SK-N-SH (cell line): ENCODE results near the gene TGM4. TPM values are rescaled to one million over a fixed set of nuclear protein-coding genes. Genes with fewer than 3 reads are reported as not detected.

ENCODE experiments used
- CTCF ChIA-PET: fragments of 300-600, 350-600 bp; formaldehyde crosslinking; extraction: SDS; loops from one replicate; lab custom pipeline; 2021; lab: Yijun Ruan, JAX
- POLR2A ChIA-PET: fragments of 350-600 bp; sonication (Branson Sonifier 250); formaldehyde crosslinking; extraction: SDS; loops from one replicate; lab custom pipeline; 2020; ENCODE audit warnings: antibody characterized with exemption, inconsistent platforms; lab: Yijun Ruan, JAX
- DNase-seq: peaks from one replicate; pipeline ENCODE4 v3.0.0; 2012
- H2AFZ ChIP-seq: fragments of 200-600 bp; sonication (generic); 2 replicates; pipeline ENCODE4 v1.8.1; 2016; ENCODE audit warnings: antibody characterized with exemption, mild to moderate bottlenecking, low read depth
- H3F3A ChIP-seq: fragments of 200-600 bp; sonication (generic); replicated peaks from 2 replicates; pipeline ENCODE3; 2016; ENCODE audit warnings: antibody characterized with exemption, mild to moderate bottlenecking; ENCODE audit not compliant: insufficient read depth
- H3K27ac ChIP-seq, 2 experiments: fragments of 200-500 bp in 1 of 2; fragments of 200-600 bp in 1 of 2; sonication (Bioruptor generic) in 1 of 2; sonication (generic), shearing (Covaris generic) in 1 of 2; 2 replicates each; pipeline versions ENCODE4 v1.5.1 to v1.6.1; 2014 to 2016; ENCODE audit warnings: low read depth in 2 of 2, inconsistent platforms in 1 of 2, low read length in 1 of 2, mild to moderate bottlenecking in 1 of 2, mixed read lengths in 1 of 2
- H3K27me3 ChIP-seq: fragments of 200-600 bp; sonication (generic), shearing (Covaris generic); 2 replicates; pipeline ENCODE4 v1.6.1; 2016; ENCODE audit warnings: mixed run types; ENCODE audit not compliant: insufficient read depth
- H3K36me3 ChIP-seq, 2 experiments: fragments of 200-500 bp in 1 of 2; fragments of 200-600 bp in 1 of 2; sonication (Bioruptor generic) in 1 of 2; sonication (generic) in 1 of 2; replicated peaks in 1 of 2; 2 replicates each; pipeline versions ENCODE3 to v1.5.1; 2014 to 2016; ENCODE audit warnings: low read length in 1 of 2, mild to moderate bottlenecking in 1 of 2; ENCODE audit not compliant: insufficient read depth in 2 of 2, control insufficient read depth in 1 of 2
- H3K4me1 ChIP-seq, 2 experiments: fragments of 200-500 bp in 1 of 2; fragments of 200-600 bp in 1 of 2; sonication (Bioruptor generic) in 1 of 2; sonication (generic), shearing (Covaris generic) in 1 of 2; 2 replicates each; pipeline versions ENCODE4 v1.5.1 to v1.6.1; 2014 to 2016; ENCODE audit warnings: low read depth in 1 of 2, low read length in 1 of 2, mixed run types in 1 of 2; ENCODE audit not compliant: insufficient read depth in 2 of 2, control insufficient read depth in 1 of 2
- H3K4me2 ChIP-seq: fragments of 200-600 bp; sonication (generic), shearing (Covaris generic); 2 replicates; pipeline ENCODE4 v1.6.1; 2017; ENCODE audit warnings: mixed run types
- H3K4me3 ChIP-seq, 2 experiments: fragments of 200-500 bp in 1 of 2; fragments of 200-600 bp in 1 of 2; sonication (Bioruptor generic) in 1 of 2; sonication (generic), shearing (Covaris generic) in 1 of 2; 2 replicates each; pipeline versions ENCODE4 v1.5.1 to v1.8.1; 2014 to 2016; ENCODE audit warnings: low read depth in 2 of 2, inconsistent platforms in 1 of 2, low read length in 1 of 2, mild to moderate bottlenecking in 1 of 2, mixed read lengths in 1 of 2, moderate library complexity in 1 of 2
- H3K79me2 ChIP-seq: fragments of 200-600 bp; sonication (generic); 2 replicates; pipeline ENCODE4 v1.8.1; 2017; ENCODE audit warnings: mild to moderate bottlenecking; ENCODE audit not compliant: insufficient read depth
- H3K9ac ChIP-seq: fragments of 200-600 bp; sonication (generic); 2 replicates; pipeline ENCODE4 v1.6.1; 2017; ENCODE audit warnings: mixed run types
- H3K9me2 ChIP-seq: fragments of 200-600 bp; sonication (generic); 2 replicates; pipeline ENCODE4 v1.6.1; 2017; ENCODE audit warnings: mixed run types
- H3K9me3 ChIP-seq: fragments of 200-600 bp; sonication (generic); 2 replicates; pipeline ENCODE4 v1.6.1; 2017; ENCODE audit warnings: mixed run types, mild to moderate bottlenecking, moderate library complexity
- H4K20me1 ChIP-seq: fragments of 200-600 bp; sonication (generic); 2 replicates; pipeline ENCODE4 v1.6.1; 2017; ENCODE audit warnings: mild to moderate bottlenecking, mixed run types; ENCODE audit not compliant: insufficient read depth
- EP300 ChIP-seq, 2 experiments: IDR thresholded peaks; 2 replicates each; pipeline versions ENCODE4 v1.4.0 to v1.6.1; 2012; ENCODE audit warnings: borderline replicate concordance in 1 of 2, low read depth in 1 of 2, low read length in 1 of 2
- EZH2phosphoT487 ChIP-seq: fragments of 200-600 bp; sonication (generic); IDR thresholded peaks from 2 replicates; pipeline ENCODE4 v1.6.1; 2017; ENCODE audit warnings: low read depth, mixed run types, mild to moderate bottlenecking, antibody characterized with exemption, moderate library complexity, borderline replicate concordance
- FOSL2 ChIP-seq: IDR thresholded peaks from 2 replicates; pipeline ENCODE4 v1.4.0; 2012; ENCODE audit warnings: low read depth, mild to moderate bottlenecking, moderate library complexity, borderline replicate concordance
- FOXJ3 ChIP-seq: sonication (generic); formaldehyde crosslinking; IDR thresholded peaks from 2 replicates; pipeline ENCODE4 v1.5.1; 2020; ENCODE audit warnings: mild to moderate bottlenecking, missing genetic modification reagents
- GABPA ChIP-seq: IDR thresholded peaks from 2 replicates; pipeline ENCODE4 v1.4.0; 2012; ENCODE audit warnings: low read depth, mild to moderate bottlenecking
- GATA2 ChIP-seq: sonication (generic); formaldehyde crosslinking; IDR thresholded peaks from 2 replicates; pipeline ENCODE4 v1.5.0; 2020; ENCODE audit warnings: mild to moderate bottlenecking, missing genetic modification reagents
- MEF2A ChIP-seq: IDR thresholded peaks from 2 replicates; pipeline ENCODE4 v1.4.0; 2012; ENCODE audit warnings: low read depth, borderline replicate concordance
- MXI1 ChIP-seq: IDR thresholded peaks from 2 replicates; pipeline ENCODE4 v1.6.1; 2012; ENCODE audit warnings: mild to moderate bottlenecking, low read depth, low read length, improper control_type of control experiment
- NRF1 ChIP-seq: IDR thresholded peaks from 2 replicates; pipeline ENCODE4 v1.6.1; 2012; ENCODE audit warnings: low read depth, mild to moderate bottlenecking, low read length
- PBX3 ChIP-seq: IDR thresholded peaks from 2 replicates; pipeline ENCODE4; 2012
- POLR2AphosphoS5 ChIP-seq: IDR thresholded peaks from 2 replicates; pipeline ENCODE4 v1.6.1; 2012; ENCODE audit warnings: low read depth, low read length
- RCOR1 ChIP-seq: fragments of 150-350 bp; IDR thresholded peaks from 2 replicates; pipeline ENCODE4 v1.6.1; 2017; ENCODE audit warnings: antibody characterized with exemption, low read length
- REST ChIP-seq: IDR thresholded peaks from 2 replicates; pipeline ENCODE4 v1.6.1; 2012; ENCODE audit warnings: mild to moderate bottlenecking, low read depth, low read length, moderate library complexity
- RXRA ChIP-seq: IDR thresholded peaks from 2 replicates; pipeline ENCODE4 v1.4.0; 2012; ENCODE audit warnings: low read depth, mild to moderate bottlenecking, borderline replicate concordance
- SIN3A ChIP-seq: IDR thresholded peaks from 2 replicates; pipeline ENCODE4 v1.6.1; 2012; ENCODE audit warnings: low read depth, mild to moderate bottlenecking, low read length, moderate library complexity, borderline replicate concordance
- SMC3 ChIP-seq: IDR thresholded peaks from 2 replicates; pipeline ENCODE4 v1.6.1; 2012; ENCODE audit warnings: low read depth, low read length, improper control_type of control experiment
- USF1 ChIP-seq: IDR thresholded peaks from 2 replicates; pipeline ENCODE4 v1.4.0; 2012; ENCODE audit warnings: low read depth, borderline replicate concordance
- YY1 ChIP-seq: IDR thresholded peaks from 2 replicates; pipeline ENCODE4 v1.4.0; 2012; ENCODE audit warnings: low read depth, mild to moderate bottlenecking
- WGBS: methylation state at CpG from one replicate; pipeline ENCODE4 v1.1.6; 2017; ENCODE audit warnings: low lambda C conversion rate; 5-methylcytosine and 5-hydroxymethylcytosine counted together
- polyA plus RNA-seq, 3 experiments: library from polyadenylated mRNA; depleted of rRNA; stranded (reverse); fragments of >200 nt; gene quantifications; 2 replicates each; pipeline ENCODE4 v1.2.3, GENCODE V29; 2012

The TGM4 gene
- polyA plus RNA-seq, 1 of the 3 experiments (the other 2 are of a cell fraction), result 0.12 TPM

GRCh38 chr3:44961888-44962287, 87.5 kb downstream of the TGM4 start:
- H3K9me3 ChIP-seq, result no peaks in the 10 kb centered on the region
- peaks cover 4% of the 10 kb centered on the region for H3F3A ChIP-seq
- no peak overlapping the region for H3K4me3 ChIP-seq
- 95% methylated on average over 3 of the region's 3 CpGs for WGBS
- no peaks in the 10 kb centered on the region for H3K27me3 ChIP-seq
- TF ChIP-seq GABPA (no peak), PBX3 (no peak), EP300 (IDR thresholded peaks at IDR 0.05; ENCODE audit: borderline replicate concordance in 1 of 2, low read depth in 1 of 2, low read length in 1 of 2) (peak in 1 of 2 experiments; percentile 32; a peak in 1 of 4 replicates), POLR2AphosphoS5 (no peak), RCOR1 (no peak), MEF2A (no peak), GATA2 (CRISPR knock-in tag) (peak; percentile 42; the same call in 1 of the 2 replicates), REST (no peak), FOXJ3 (CRISPR knock-in tag) (no peak)
- TF ChIP-seq, all 33 proteins: peak for 2
- DNase-seq, result peak; percentile 53
- H3K36me3 ChIP-seq, result peaks cover 0 to 15% of the 10 kb centered on the region in 2 experiments
- peaks cover 54% of the 10 kb centered on the region for H3K79me2 ChIP-seq
- ChIA-PET POLR2A (interaction anchor here (1.3 kb wide), 1 partner anchor 249 kb away, joined by 3 read pairs; the partner anchor contains the start of gene ZNF502), CTCF (no interaction called here)
- H4K20me1 ChIP-seq, result peaks cover 34% of the 10 kb centered on the region; the same call in 1 of the 2 replicates
- H3K9me2 ChIP-seq, result no peaks in the 10 kb centered on the region
- H3K9ac ChIP-seq, result no peak overlapping the region
- peak overlapping the region in 1 of 2 experiments; percentile 81; a peak in 2 of 4 replicates for H3K27ac ChIP-seq
- no peak overlapping the region for H2AFZ ChIP-seq
- peaks cover 0 to 54% of the 10 kb centered on the region in 2 experiments; a peak in 3 of 4 replicates for H3K4me1 ChIP-seq
- no peak overlapping the region for H3K4me2 ChIP-seq

- H3K4me2 ChIP-seq, result no peak overlapping the region
- POLR2A ChIA-PET, result interaction anchor here (1.3 kb wide), 1 partner anchor 250 kb away, joined by 3 read pairs; the partner anchor contains the start of gene ZNF502
- H4K20me1 ChIP-seq, result peaks cover 34% of the 10 kb centered on the region; the same call in 1 of the 2 replicates
- no peak overlapping the region for H3K9ac ChIP-seq
- H3K9me3 ChIP-seq, result no peaks in the 10 kb centered on the region
- H3K79me2 ChIP-seq, result peaks cover 54% of the 10 kb centered on the region
- peak overlapping the region in 1 of 2 experiments; percentile 81; a peak in 2 of 4 replicates for H3K27ac ChIP-seq
- no peak for TF ChIP-seq EP300 (IDR thresholded peaks at IDR 0.05; ENCODE audit: borderline replicate concordance in 1 of 2, low read depth in 1 of 2, low read length in 1 of 2)
- TF ChIP-seq NRF1, result no peak
- TF ChIP-seq FOSL2, result no peak
- TF ChIP-seq MXI1, result no peak
- TF ChIP-seq USF1, result no peak
- no peak for TF ChIP-seq SIN3A
- no peak for TF ChIP-seq GABPA
- no peak for TF ChIP-seq EZH2phosphoT487
- no peak for TF ChIP-seq FOXJ3 (CRISPR knock-in tag)
- TF ChIP-seq GATA2 (CRISPR knock-in tag), result no peak
- TF ChIP-seq SMC3, result no peak
- no peak for TF ChIP-seq YY1
- TF ChIP-seq RXRA, result no peak
- no peak overlapping the region for H2AFZ ChIP-seq
- WGBS, result 96% methylated on average over 6 of the region's 6 CpGs
- peaks cover 0 to 13% of the 10 kb centered on the region in 2 experiments for H3K36me3 ChIP-seq
- no peak for DNase-seq
- peaks cover 4% of the 10 kb centered on the region for H3F3A ChIP-seq
- H3K4me1 ChIP-seq, result peaks cover 0 to 49% of the 10 kb centered on the region in 2 experiments; a peak in 3 of 4 replicates
- H3K27me3 ChIP-seq, result no peaks in the 10 kb centered on the region
- no peak overlapping the region for H3K4me3 ChIP-seq
- H3K9me2 ChIP-seq, result no peaks in the 10 kb centered on the region
- CTCF ChIA-PET, result no interaction called here
Observed at GRCh38 chr3:44962621-44963393, 88.4 kb downstream of the TGM4 start.
